K562 (cell line): ENCODE measurements around the gene MITF. TPM values are rescaled to one million over a fixed set of nuclear protein-coding genes. Genes with fewer than 3 reads are reported as not detected.

Source experiments
- CCNT2 ChIP-seq: IDR thresholded peaks from 2 replicates; pipeline ENCODE4 v1.6.1; 2011; ENCODE audit warnings: borderline replicate concordance, low read depth, mild to moderate bottlenecking, moderate library complexity, mixed read lengths, low read length; ENCODE audit not compliant: insufficient read length; ENCODE audit errors: extremely low read depth
- E2F8 ChIP-seq: fragments of 450-650 bp; IDR thresholded peaks from 2 replicates; pipeline ENCODE4 v1.7.1; 2018; ENCODE audit warnings: mild to moderate bottlenecking, low read depth; ENCODE audit not compliant: partially characterized antibody
- FOXM1 ChIP-seq, 2 experiments: fragments of 450-650 bp in 1 of 2; sonication (generic) in 1 of 2; formaldehyde crosslinking in 1 of 2; IDR thresholded peaks; 2 replicates each; pipeline versions ENCODE4 v1.6.1 to v1.9.0; 2017 to 2022; ENCODE audit warnings: low read depth in 2 of 2, mild to moderate bottlenecking in 2 of 2, missing genetic modification reagents in 1 of 2, moderate library complexity in 1 of 2
- HMGN3 ChIP-seq: IDR thresholded peaks from 2 replicates; pipeline ENCODE4 v1.6.1; 2011; ENCODE audit warnings: borderline replicate concordance, low read depth, mild to moderate bottlenecking, mixed read lengths, low read length; ENCODE audit not compliant: insufficient read length; ENCODE audit errors: extremely low read depth
- MTA2 ChIP-seq: fragments of 450-650 bp; IDR thresholded peaks from 2 replicates; pipeline ENCODE4 v1.6.1; 2016; ENCODE audit warnings: low read depth
- NCOA4 ChIP-seq: fragments of 450-650 bp; IDR thresholded peaks from 2 replicates; pipeline ENCODE4 v1.6.1; 2018; ENCODE audit warnings: mild to moderate bottlenecking; ENCODE audit not compliant: partially characterized antibody
- TEAD4 ChIP-seq, 2 experiments: sonication (generic) in 1 of 2; formaldehyde crosslinking in 1 of 2; IDR thresholded peaks; 2 replicates each; pipeline versions ENCODE4 v1.6.1 to v1.8.0; 2012 to 2022; ENCODE audit warnings: borderline replicate concordance in 1 of 2, inconsistent platforms in 1 of 2, low read length in 1 of 2, mild to moderate bottlenecking in 1 of 2, missing genetic modification reagents in 1 of 2
- polyA plus RNA-seq, 8 experiments: library from polyadenylated mRNA; depleted of rRNA in 4 of 8; stranded (reverse) in 5 of 8; unstranded in 3 of 8; fragments of >200 nt; fragmentation: Nextera tagmentation in 2 of 8; fragmentation: Illumina TruSeq in 1 of 8; extraction: Ambion mirVana in 2 of 8; extraction: Trizol in 1 of 8; gene quantifications; 2 replicates each; pipeline versions ENCODE4 v1.2.1 to v1.2.3, GENCODE V29; 2011 to 2014; ENCODE audit warnings: inconsistent platforms in 1 of 8, missing spikeins in 1 of 8
- total RNA-seq, 7 experiments: library from RNA; depleted of rRNA in 6 of 7; stranded (reverse); fragments of >200 nt in 6 of 7; fragmentation: Illumina TruSeq in 2 of 7; extraction: Trizol in 2 of 7; gene quantifications; 2 replicates each; pipeline versions ENCODE4 v1.2.1 to v1.2.3, GENCODE V29; 2011 to 2021; ENCODE audit warnings: low replicate concordance in 1 of 7

The MITF gene
- total and polyA plus RNA-seq, 9 of the 15 experiments (the other 6 are each of a cell fraction or from before 2014, with no cell fraction given): 5.6 to 14.9 (median 11.1) TPM

DNA sequence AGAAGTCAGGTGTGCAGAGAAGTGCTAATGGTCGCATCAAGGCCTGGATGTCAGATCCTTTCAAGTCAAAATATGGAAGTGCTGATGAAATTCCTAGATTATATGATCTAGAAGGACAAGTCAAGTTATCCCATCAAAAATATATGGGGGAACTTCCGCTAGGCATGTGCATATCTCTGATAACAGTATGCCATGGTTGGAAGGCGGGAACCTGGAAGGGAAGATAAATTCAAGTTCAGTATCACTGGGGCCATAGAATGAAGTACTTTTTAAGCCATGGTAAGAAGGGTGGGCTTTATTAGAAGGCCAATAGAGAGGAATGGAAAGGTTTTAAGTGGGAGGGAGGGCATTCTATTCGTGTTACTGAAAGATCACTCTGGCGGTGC lies 38.3 kb downstream of the MITF start (continued):
- TF ChIP-seq TEAD4 (IDR thresholded peaks at IDR 0.05; ENCODE audit: low read length) (peak; percentile 89), TEAD4 (CRISPR knock-in tag; IDR thresholded peaks at IDR 0.05; ENCODE audit: borderline replicate concordance) (no peak), CCNT2 (peak; percentile 27), FOXM1 (IDR thresholded peaks at IDR 0.05; ENCODE audit: low read depth) (peak; percentile 39; the same call in 1 of the 2 replicates), FOXM1 (CRISPR knock-in tag; IDR thresholded peaks at IDR 0.05; ENCODE audit: low read depth) (no peak), MTA2 (0 out of 2 replicates have a peak, but pooled peaks have one; percentile 20), HMGN3 (no peak), NCOA4 (no peak), E2F8 (peak; percentile 46)
